Measurements from ENCODE around the gene RPL15.

- TF ChIP-seq POLR2A (IDR thresholded peaks at IDR 0.05) (no peak), CTCF (IDR thresholded peaks at IDR 0.05) (no peak), EP300 (IDR thresholded peaks at IDR 0.05) (no peak)
Observed at GRCh38 chr3:23948761-23949160, 31.8 kb downstream of the RPL15 start.

All from tibial nerve (tissue), 4 donors.